A549 (cell line): ENCODE measurements around the gene HBQ1. TPM values are rescaled to one million over a fixed set of nuclear protein-coding genes. Genes with fewer than 3 reads are reported as not detected.

Experiments used
- ATAC-seq, 2 experiments: fragments of 200-7000 bp in 1 of 2; fragments of >200 bp in 1 of 2; cut with Nextera tagmentation in 1 of 2; cut with Tn5 transposase in 1 of 2; 3 replicates each; pipeline versions ENCODE4 v1.8.0 to v1.9.1; 2018 to 2020; ENCODE audit warnings: mild to moderate bottlenecking in 1 of 2, moderate library complexity in 1 of 2
- CTCF ChIA-PET: fragments of 300-600 bp; sonication (Branson Sonifier 250); formaldehyde crosslinking; extraction: SDS; loops from one replicate; lab custom pipeline; 2021; ENCODE audit warnings: antibody characterized with exemption, inconsistent platforms; lab: Yijun Ruan, JAX
- POLR2A ChIA-PET: fragments of 350-600 bp; formaldehyde crosslinking; extraction: SDS; loops from one replicate; lab custom pipeline; 2021; ENCODE audit warnings: antibody characterized with exemption, inconsistent platforms; lab: Yijun Ruan, JAX
- DNase-seq, 2 experiments: peaks; one replicate each; pipeline versions ENCODE4 v3.0.0 to v3.0.0-alpha.2; 2011 to 2016; ENCODE audit warnings: low read depth in 1 of 2, low spot score in 1 of 2
- FAIRE-seq: peaks from 2 replicates; lab custom pipeline; 2011; peaks lifted over from hg19 to GRCh38; lab: Jason Lieb, UNC
- H3K27ac ChIP-seq, 2 experiments: fragments of >200 bp; sonication (Bioruptor Twin); formaldehyde crosslinking; 3 replicates each; pipeline ENCODE4 v1.5.1; 2016 to 2017
- H3K4me1 ChIP-seq: fragments of >200 bp; sonication (Bioruptor Twin); formaldehyde crosslinking; 3 replicates; pipeline ENCODE4 v1.6.1; 2016
- H3K4me2 ChIP-seq: fragments of >200 bp; sonication (Bioruptor Twin); formaldehyde crosslinking; 3 replicates; pipeline ENCODE4 v1.6.1; 2016
- H3K4me3 ChIP-seq: fragments of >200 bp; sonication (Bioruptor Twin); formaldehyde crosslinking; 3 replicates; pipeline ENCODE4 v1.5.1; 2016
- H3K9me3 ChIP-seq: fragments of >200 bp; sonication (Bioruptor Twin); formaldehyde crosslinking; 3 replicates; pipeline ENCODE4 v1.6.1; 2016
- ATOH8 ChIP-seq: fragments of 250-450 bp; sonication (Bioruptor Pico); IDR thresholded peaks from 2 replicates; pipeline ENCODE4 v1.5.0; 2020; ENCODE audit warnings: low read depth, mild to moderate bottlenecking, moderate library complexity
- BHLHE40 ChIP-seq: IDR thresholded peaks from 2 replicates; pipeline ENCODE4 v1.6.1; 2012; ENCODE audit warnings: low read depth, low read length, inconsistent platforms
- CBX2 ChIP-seq: fragments of 200-600 bp; sonication (generic); IDR thresholded peaks from 2 replicates; pipeline ENCODE4 v1.6.1; 2016; ENCODE audit warnings: low read depth, mild to moderate bottlenecking, borderline replicate concordance
- CEBPB ChIP-seq, 2 experiments: fragments of >200 bp in 1 of 2; sonication (Bioruptor Twin) in 1 of 2; formaldehyde crosslinking in 1 of 2; IDR thresholded peaks; 2 replicates each; pipeline ENCODE4 v1.6.1; 2012 to 2016
- E2F6 ChIP-seq: IDR thresholded peaks from 2 replicates; pipeline ENCODE4 v1.6.1; 2012; ENCODE audit warnings: low read depth, borderline replicate concordance
- ESRRA ChIP-seq: fragments of 150-350 bp; IDR thresholded peaks from 2 replicates; pipeline ENCODE4 v1.6.1; 2014; ENCODE audit warnings: mild to moderate bottlenecking, low read length, borderline replicate concordance
- FOSB ChIP-seq: fragments of 250-450 bp; sonication (Bioruptor Pico); IDR thresholded peaks from 2 replicates; pipeline ENCODE4 v1.5.0; 2020; ENCODE audit warnings: mild to moderate bottlenecking, moderate library complexity
- FOSL2 ChIP-seq, 2 experiments: fragments of 450-650 bp in 1 of 2; fragments of >200 bp in 1 of 2; sonication (Bioruptor Twin) in 1 of 2; formaldehyde crosslinking; IDR thresholded peaks; 2 replicates each; pipeline versions ENCODE4 v1.5.0 to v1.6.1; 2016 to 2020; ENCODE audit warnings: mild to moderate bottlenecking in 1 of 2, moderate library complexity in 1 of 2
- HES2 ChIP-seq: fragments of >200 bp; sonication (Bioruptor Twin); formaldehyde crosslinking; IDR thresholded peaks from 2 replicates; pipeline ENCODE4 v1.6.1; 2016
- HOXA7 ChIP-seq: fragments of 250-450 bp; sonication (Bioruptor Pico); IDR thresholded peaks from 2 replicates; pipeline ENCODE4 v1.5.0; 2020; ENCODE audit warnings: mild to moderate bottlenecking, moderate library complexity
- JUN ChIP-seq, 2 experiments: fragments of >200 bp; sonication (Bioruptor Twin); formaldehyde crosslinking; IDR thresholded peaks; 2 replicates in 1 of 2; 3 replicates in 1 of 2; pipeline ENCODE4 v1.6.1; 2016 to 2017
- KDM1A ChIP-seq: fragments of 200-600 bp; sonication (generic); IDR thresholded peaks from 2 replicates; pipeline ENCODE4 v1.6.1; 2016; ENCODE audit warnings: low read depth, mild to moderate bottlenecking
- KDM5A ChIP-seq: fragments of 200-600 bp; sonication (generic); IDR thresholded peaks from 2 replicates; pipeline ENCODE4 v1.6.1; 2016; ENCODE audit warnings: antibody characterized with exemption, mild to moderate bottlenecking
- MAX ChIP-seq: IDR thresholded peaks from 2 replicates; pipeline ENCODE4 v1.6.1; 2012
- MAZ ChIP-seq: fragments of 150-350 bp; IDR thresholded peaks from 2 replicates; pipeline ENCODE4 v1.6.1; 2014; ENCODE audit warnings: antibody characterized with exemption, low read depth, low read length, borderline replicate concordance
- POLR2AphosphoS2 ChIP-seq: conservative IDR thresholded peaks from 2 replicates; pipeline ENCODE4 v1.6.1; 2012; ENCODE audit warnings: low read length, improper control_type of control experiment, inconsistent platforms
- RAD21 ChIP-seq, 2 experiments: fragments of >200 bp in 1 of 2; sonication (Bioruptor Twin) in 1 of 2; formaldehyde crosslinking in 1 of 2; IDR thresholded peaks in 1 of 2; conservative IDR thresholded peaks in 1 of 2; 2 replicates in 1 of 2; 3 replicates in 1 of 2; pipeline ENCODE4 v1.6.1; 2012 to 2018; ENCODE audit warnings: inconsistent platforms in 1 of 2
- RARB ChIP-seq: fragments of 250-450 bp; sonication (Bioruptor Pico); IDR thresholded peaks from 2 replicates; pipeline ENCODE4 v1.8.0; 2021; ENCODE audit warnings: mild to moderate bottlenecking, moderate library complexity
- REST ChIP-seq: fragments of 200-600 bp; sonication (generic); IDR thresholded peaks from 2 replicates; pipeline ENCODE4 v1.6.1; 2016; ENCODE audit warnings: antibody characterized with exemption, mild to moderate bottlenecking, moderate library complexity
- RFX5 ChIP-seq: fragments of 450-650 bp; IDR thresholded peaks from 2 replicates; pipeline ENCODE4 v1.7.1; 2014; ENCODE audit warnings: antibody characterized with exemption, mild to moderate bottlenecking, moderate library complexity
- RNF2 ChIP-seq: fragments of 200-600 bp; sonication (generic); IDR thresholded peaks from 2 replicates; pipeline ENCODE4 v1.6.1; 2016; ENCODE audit warnings: low read depth, mild to moderate bottlenecking, antibody characterized with exemption, moderate library complexity, borderline replicate concordance
- SREBF2 ChIP-seq: fragments of 450-650 bp; IDR thresholded peaks from 2 replicates; pipeline ENCODE4 v1.6.1; 2014; ENCODE audit warnings: mild to moderate bottlenecking, moderate library complexity
- TFCP2L1 ChIP-seq: fragments of 250-450 bp; sonication (Bioruptor Pico); IDR thresholded peaks from 2 replicates; pipeline ENCODE4 v1.5.0; 2021; ENCODE audit warnings: mild to moderate bottlenecking
- ZSCAN20 ChIP-seq: fragments of 250-450 bp; sonication (Bioruptor Pico); IDR thresholded peaks from 2 replicates; pipeline ENCODE4 v1.8.0; 2022; ENCODE audit warnings: mild to moderate bottlenecking, moderate library complexity
- WGBS: methylation state at CpG from one replicate; pipeline ENCODE4 v1.1.6; 2017; ENCODE audit errors: missing lambda C conversion rate; 5-methylcytosine and 5-hydroxymethylcytosine counted together
- polyA plus RNA-seq, 4 experiments: library from polyadenylated mRNA; depleted of rRNA in 3 of 4; stranded (reverse); fragments of >200 nt; fragmentation: RNase III in 1 of 4; extraction: RNeasy Plus Mini Kit Qiagen cat#74134 plus additional on column Dnase treatment in 1 of 4; gene quantifications; 2 replicates in 3 of 4; 3 replicates in 1 of 4; pipeline ENCODE4 v1.2.3, GENCODE V29; 2011 to 2017

HBQ1 gene
- polyA plus RNA-seq, 2 of the 4 experiments (the other 2 are of a cell fraction), result 2.0 to 2.8 TPM

GRCh38 chr16:167122-167690, 13.1 kb upstream of the HBQ1 start:
- no peaks in the 10 kb centered on the region for H3K9me3 ChIP-seq
- CTCF ChIA-PET, result interaction anchor here (1.1 to 7.7 kb wide), 6 partner anchors 14 to 195 kb away, joined by 3 to 88 read pairs (median 6); partner anchors contain the start of gene HBQ1
- no peak overlapping the region for H3K4me3 ChIP-seq
- no peak for TF ChIP-seq REST
- TF ChIP-seq BHLHE40, result no peak
- TF ChIP-seq FOSL2 (IDR thresholded peaks at IDR 0.05), result no peak
- TF ChIP-seq FOSL2 (CRISPR knock-in tag; IDR thresholded peaks at IDR 0.05), result no peak
- TF ChIP-seq MAZ, result no peak
- no peak for TF ChIP-seq HES2
- no peak for TF ChIP-seq KDM5A
- no peak for TF ChIP-seq E2F6
- TF ChIP-seq RAD21 (conservative IDR thresholded peaks at IDR 0.05 in 1 of 2, IDR thresholded peaks at IDR 0.05 in 1 of 2), result no peak
- TF ChIP-seq FOSB (CRISPR knock-in tag), result no peak
- TF ChIP-seq, all 56 proteins: peak for 0
- ATAC-seq (no peak), DNase-seq (no peak), FAIRE-seq (no peak)
- Histone ChIP-seq H3K27ac (no peak overlapping the region), H3K4me2 (no peak overlapping the region), H3K4me1 (peaks cover 13% of the 10 kb centered on the region)
- WGBS, result 56% methylated on average over 10 of the region's 11 CpGs
- POLR2A ChIA-PET, result no interaction called here

- WGBS, result 67% methylated on average over 6 of the region's 6 CpGs
- POLR2A ChIA-PET, result no interaction called here
- no peak for TF ChIP-seq HES2
- TF ChIP-seq RAD21 (conservative IDR thresholded peaks at IDR 0.05 in 1 of 2, IDR thresholded peaks at IDR 0.05 in 1 of 2), result no peak
- no peak for TF ChIP-seq RNF2
- no peak for TF ChIP-seq RARB (CRISPR knock-in tag)
- TF ChIP-seq JUN (IDR thresholded peaks at IDR 0.05), result no peak
- no peak for TF ChIP-seq FOSB (CRISPR knock-in tag)
- TF ChIP-seq RFX5, result no peak
- no peak for TF ChIP-seq POLR2AphosphoS2
- TF ChIP-seq ESRRA, result no peak
- no peak for TF ChIP-seq HOXA7
- no peak for TF ChIP-seq KDM1A
- TF ChIP-seq CEBPB (IDR thresholded peaks at IDR 0.05), result no peak
- no peak for TF ChIP-seq TFCP2L1 (CRISPR knock-in tag)
- no peak for TF ChIP-seq CBX2
- no peak for TF ChIP-seq MAX
- no peak for TF ChIP-seq ZSCAN20 (CRISPR knock-in tag)
- no peak for TF ChIP-seq ATOH8
- no peak for TF ChIP-seq SREBF2
- Histone ChIP-seq H3K4me3 (no peak overlapping the region), H3K4me1 (peaks cover 13% of the 10 kb centered on the region), H3K4me2 (no peak overlapping the region), H3K27ac (no peak overlapping the region), H3K9me3 (no peaks in the 10 kb centered on the region)
- FAIRE-seq (no peak), DNase-seq (no peak), ATAC-seq (no peak)
- CTCF ChIA-PET, result interaction anchor here (1.0 to 7.7 kb wide), 8 partner anchors 13 to 193 kb away, joined by 3 to 88 read pairs (median 8); partner anchors contain the start of gene HBQ1
Observed at GRCh38 chr16:168424-168823, 11.8 kb upstream of the HBQ1 start.
